ENCODE results near the gene CRB1. TPM values are rescaled to one million over a fixed set of nuclear protein-coding genes. Genes with fewer than 3 reads are reported as not detected.

CRB1 gene
- total RNA-seq (2014; rRNA removed; shearing (Covaris generic)): 0.16 and 0.40 TPM in 2 replicates
- 0.04 and 0.21 TPM in 2 replicates for polyA plus RNA-seq (2015; cell fraction: cytosol; rRNA removed)
- polyA plus RNA-seq (2015; cell fraction: nucleus; rRNA removed): not detected in 2 replicates

- no peak for DNase-seq (ENCODE audit: low read depth, low spot score)
- in situ Hi-C loops (cut with HindIII; ENCODE audit: low pct_unique_long_range_greater_than_20kb, low sequenced_read_pairs): no loop called here
These were observed at the start of gene CRB1 for GRCh38 chr1:197268012-197268411. Gene CRB1 (plus strand): TSS chr1:197268252. CDS start chr1:197268413, 161 bp downstream.

- DNase-seq (ENCODE audit: low read depth, low spot score): no peak
- in situ Hi-C loops (cut with HindIII; ENCODE audit: low pct_unique_long_range_greater_than_20kb, low sequenced_read_pairs): no loop called here
These were observed 49.2 kb upstream of the CRB1 start for GRCh38 chr1:197218857-197219256.

- DNase-seq (ENCODE audit: low read depth, low spot score): no peak
- in situ Hi-C loops (cut with HindIII; ENCODE audit: low pct_unique_long_range_greater_than_20kb, low sequenced_read_pairs): no loop called here
These were observed 45.9 kb upstream of the CRB1 start for GRCh38 chr1:197222025-197222685.

- no peak for DNase-seq (ENCODE audit: low read depth, low spot score)
- in situ Hi-C loops (cut with HindIII; ENCODE audit: low pct_unique_long_range_greater_than_20kb, low sequenced_read_pairs): no loop called here
These were observed 45.3 kb upstream of the CRB1 start for GRCh38 chr1:197222780-197223179.

GRCh38 chr1:197224160-197224559 lies 43.9 kb upstream of the CRB1 start:
- in situ Hi-C loops (cut with HindIII; ENCODE audit: low pct_unique_long_range_greater_than_20kb, low sequenced_read_pairs): no loop called here
- peak; percentile 47 for DNase-seq (ENCODE audit: low read depth, low spot score)

- no peak for DNase-seq (ENCODE audit: low read depth, low spot score)
- in situ Hi-C loops (cut with HindIII; ENCODE audit: low pct_unique_long_range_greater_than_20kb, low sequenced_read_pairs): no loop called here
These were observed 42.4 kb upstream of the CRB1 start for GRCh38 chr1:197225611-197226010.

GRCh38 chr1:197234581-197234980 lies 33.5 kb upstream of the CRB1 start:
- in situ Hi-C loops (cut with HindIII; ENCODE audit: low pct_unique_long_range_greater_than_20kb, low sequenced_read_pairs): no loop called here
- peak; percentile 73 for DNase-seq (ENCODE audit: low read depth, low spot score)

- peak; percentile 65 for DNase-seq (ENCODE audit: low read depth, low spot score)
- in situ Hi-C loops (cut with HindIII; ENCODE audit: low pct_unique_long_range_greater_than_20kb, low sequenced_read_pairs): no loop called here
These were observed 32.7 kb upstream of the CRB1 start for GRCh38 chr1:197235355-197235754.

GRCh38 chr1:197247465-197247864 lies 20.6 kb upstream of the CRB1 start:
- DNase-seq (ENCODE audit: low read depth, low spot score): no peak
- in situ Hi-C loops (cut with HindIII; ENCODE audit: low pct_unique_long_range_greater_than_20kb, low sequenced_read_pairs): no loop called here

- in situ Hi-C loops (cut with HindIII; ENCODE audit: low pct_unique_long_range_greater_than_20kb, low sequenced_read_pairs): no loop called here
- no peak for DNase-seq (ENCODE audit: low read depth, low spot score)
These were observed 18.7 kb upstream of the CRB1 start for GRCh38 chr1:197249324-197249723.

GRCh38 chr1:197250616-197251015 lies 17.4 kb upstream of the CRB1 start:
- in situ Hi-C loops (cut with HindIII; ENCODE audit: low pct_unique_long_range_greater_than_20kb, low sequenced_read_pairs): no loop called here
- DNase-seq (ENCODE audit: low read depth, low spot score): peak; percentile 6

- DNase-seq (ENCODE audit: low read depth, low spot score): no peak
- in situ Hi-C loops (cut with HindIII; ENCODE audit: low pct_unique_long_range_greater_than_20kb, low sequenced_read_pairs): no loop called here
These were observed 15.1 kb upstream of the CRB1 start for GRCh38 chr1:197252973-197253372.

GRCh38 chr1:197254866-197255265 lies 13.2 kb upstream of the CRB1 start:
- DNase-seq (ENCODE audit: low read depth, low spot score): no peak
- in situ Hi-C loops (cut with HindIII; ENCODE audit: low pct_unique_long_range_greater_than_20kb, low sequenced_read_pairs): no loop called here

GRCh38 chr1:197264936-197265567 lies 3.0 kb upstream of the CRB1 start:
- DNase-seq (ENCODE audit: low read depth, low spot score): no peak
- in situ Hi-C loops (cut with HindIII; ENCODE audit: low pct_unique_long_range_greater_than_20kb, low sequenced_read_pairs): no loop called here

GRCh38 chr1:197269053-197269452 lies 1.0 kb downstream of the CRB1 start:
- in situ Hi-C loops (cut with HindIII; ENCODE audit: low pct_unique_long_range_greater_than_20kb, low sequenced_read_pairs): no loop called here
- peak; percentile 26 for DNase-seq (ENCODE audit: low read depth, low spot score)

GRCh38 chr1:197272791-197273190 lies 4.7 kb downstream of the CRB1 start:
- in situ Hi-C loops (cut with HindIII; ENCODE audit: low pct_unique_long_range_greater_than_20kb, low sequenced_read_pairs): no loop called here
- no peak for DNase-seq (ENCODE audit: low read depth, low spot score)

GRCh38 chr1:197277166-197277565 lies 9.1 kb downstream of the CRB1 start:
- in situ Hi-C loops (cut with HindIII; ENCODE audit: low pct_unique_long_range_greater_than_20kb, low sequenced_read_pairs): no loop called here
- DNase-seq (ENCODE audit: low read depth, low spot score): no peak

GRCh38 chr1:197284325-197284724 lies 16.3 kb downstream of the CRB1 start:
- in situ Hi-C loops (cut with HindIII; ENCODE audit: low pct_unique_long_range_greater_than_20kb, low sequenced_read_pairs): no loop called here
- DNase-seq (ENCODE audit: low read depth, low spot score): no peak

GRCh38 chr1:197284966-197285365 lies 16.9 kb downstream of the CRB1 start:
- DNase-seq (ENCODE audit: low read depth, low spot score): no peak
- in situ Hi-C loops (cut with HindIII; ENCODE audit: low pct_unique_long_range_greater_than_20kb, low sequenced_read_pairs): no loop called here

Measured in SK-MEL-5 (cell line).